ENCODE measurements around the gene CASP1.

DNA sequence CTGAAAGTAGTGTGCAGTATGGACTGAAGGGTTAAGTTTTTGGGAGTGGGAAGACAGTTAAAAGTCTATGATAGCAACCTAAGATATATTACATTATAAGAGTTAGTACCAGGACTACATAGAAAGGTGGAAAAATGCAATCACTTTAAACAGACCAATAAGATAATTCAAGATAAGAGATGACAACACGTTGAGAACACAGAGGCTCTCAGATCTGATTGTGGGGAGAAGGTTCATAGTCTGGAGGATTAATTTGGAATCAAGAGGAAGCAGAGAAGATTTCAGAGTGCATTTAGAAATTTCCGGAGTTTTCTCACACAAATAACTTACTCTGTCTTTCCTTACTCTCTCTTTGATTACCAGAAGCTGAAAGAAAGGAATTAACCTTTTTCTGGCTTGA, 12.4 kb downstream of the CASP1 start:
- TF ChIP-seq ZSCAN29 (IDR thresholded peaks at IDR 0.05) (no peak), EGR1 (IDR thresholded peaks at IDR 0.05; ENCODE audit: borderline replicate concordance in 1 of 2, low read depth in 2 of 2, low read length in 2 of 2) (no peak), TAF1 (IDR thresholded peaks at IDR 0.05; ENCODE audit: borderline replicate concordance, low read depth, low read length) (no peak), HDGF (IDR thresholded peaks at IDR 0.05) (no peak), EP300 (IDR thresholded peaks at IDR 0.05; ENCODE audit: borderline replicate concordance in 1 of 2, control insufficient read depth in 1 of 2, low read depth in 2 of 2, low read length in 2 of 2) (no peak), ZBED1 (IDR thresholded peaks at IDR 0.05; ENCODE audit: borderline replicate concordance) (no peak), FOS (IDR thresholded peaks at IDR 0.05; ENCODE audit: borderline replicate concordance, extremely low read depth, insufficient read length) (no peak), SMC3 (IDR thresholded peaks at IDR 0.05; ENCODE audit: borderline replicate concordance, low read length) (no peak)
- TF ChIP-seq, protein P1, sequence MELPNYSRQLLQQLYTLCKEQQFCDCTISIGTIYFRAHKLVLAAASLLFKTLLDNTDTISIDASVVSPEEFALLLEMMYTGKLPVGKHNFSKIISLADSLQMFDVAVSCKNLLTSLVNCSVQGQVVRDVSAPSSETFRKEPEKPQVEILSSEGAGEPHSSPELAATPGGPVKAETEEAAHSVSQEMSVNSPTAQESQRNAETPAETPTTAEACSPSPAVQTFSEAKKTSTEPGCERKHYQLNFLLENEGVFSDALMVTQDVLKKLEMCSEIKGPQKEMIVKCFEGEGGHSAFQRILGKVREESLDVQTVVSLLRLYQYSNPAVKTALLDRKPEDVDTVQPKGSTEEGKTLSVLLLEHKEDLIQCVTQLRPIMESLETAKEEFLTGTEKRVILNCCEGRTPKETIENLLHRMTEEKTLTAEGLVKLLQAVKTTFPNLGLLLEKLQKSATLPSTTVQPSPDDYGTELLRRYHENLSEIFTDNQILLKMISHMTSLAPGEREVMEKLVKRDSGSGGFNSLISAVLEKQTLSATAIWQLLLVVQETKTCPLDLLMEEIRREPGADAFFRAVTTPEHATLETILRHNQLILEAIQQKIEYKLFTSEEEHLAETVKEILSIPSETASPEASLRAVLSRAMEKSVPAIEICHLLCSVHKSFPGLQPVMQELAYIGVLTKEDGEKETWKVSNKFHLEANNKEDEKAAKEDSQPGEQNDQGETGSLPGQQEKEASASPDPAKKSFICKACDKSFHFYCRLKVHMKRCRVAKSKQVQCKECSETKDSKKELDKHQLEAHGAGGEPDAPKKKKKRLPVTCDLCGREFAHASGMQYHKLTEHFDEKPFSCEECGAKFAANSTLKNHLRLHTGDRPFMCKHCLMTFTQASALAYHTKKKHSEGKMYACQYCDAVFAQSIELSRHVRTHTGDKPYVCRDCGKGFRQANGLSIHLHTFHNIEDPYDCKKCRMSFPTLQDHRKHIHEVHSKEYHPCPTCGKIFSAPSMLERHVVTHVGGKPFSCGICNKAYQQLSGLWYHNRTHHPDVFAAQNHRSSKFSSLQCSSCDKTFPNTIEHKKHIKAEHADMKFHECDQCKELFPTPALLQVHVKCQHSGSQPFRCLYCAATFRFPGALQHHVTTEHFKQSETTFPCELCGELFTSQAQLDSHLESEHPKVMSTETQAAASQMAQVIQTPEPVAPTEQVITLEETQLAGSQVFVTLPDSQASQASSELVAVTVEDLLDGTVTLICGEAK (IDR thresholded peaks at IDR 0.05; ENCODE audit: borderline replicate concordance), result no peak
